Muscle layer of colon (tissue), 2 donors: ENCODE data around the gene BIRC5.
"Not testable (repeated sequence)": the region's sequence is repeated elsewhere in the genome, so short reads cannot be mapped to it uniquely, and the experiment has no call there.

Source experiments
- H3K27ac ChIP-seq: one replicate; pipeline ENCODE4 v1.7.0; 2013; ENCODE audit warnings: low read depth, mild to moderate bottlenecking, low read length, moderate library complexity
- H3K27me3 ChIP-seq, 2 donors: one replicate each; pipeline ENCODE4 v1.7.0; 2013; ENCODE audit warnings: low read length in 2 of 2, mild to moderate bottlenecking in 2 of 2; ENCODE audit not compliant: insufficient read depth in 2 of 2, control insufficient read depth in 1 of 2
- H3K36me3 ChIP-seq: one replicate; pipeline ENCODE4 v1.7.0; 2013; ENCODE audit warnings: mild to moderate bottlenecking, low read length; ENCODE audit not compliant: insufficient read depth
- H3K4me1 ChIP-seq: one replicate; pipeline ENCODE4 v1.7.0; 2013; ENCODE audit warnings: mild to moderate bottlenecking, low read length; ENCODE audit not compliant: insufficient read depth
- H3K4me3 ChIP-seq, 2 donors: one replicate each; pipeline ENCODE4 v1.7.0; 2013; ENCODE audit warnings: low read length in 2 of 2, low read depth in 1 of 2, mild to moderate bottlenecking in 1 of 2, moderate library complexity in 1 of 2
- H3K9ac ChIP-seq: one replicate; pipeline ENCODE4 v1.7.0; 2013; ENCODE audit warnings: low read length
- H3K9me3 ChIP-seq: one replicate; pipeline ENCODE4 v1.7.0; 2013; ENCODE audit warnings: mild to moderate bottlenecking, low read length
- donor health status: abdominal sarcoma.
- donor health status: Adenocarcinoma of cecum.

BIRC5 gene

DNA sequence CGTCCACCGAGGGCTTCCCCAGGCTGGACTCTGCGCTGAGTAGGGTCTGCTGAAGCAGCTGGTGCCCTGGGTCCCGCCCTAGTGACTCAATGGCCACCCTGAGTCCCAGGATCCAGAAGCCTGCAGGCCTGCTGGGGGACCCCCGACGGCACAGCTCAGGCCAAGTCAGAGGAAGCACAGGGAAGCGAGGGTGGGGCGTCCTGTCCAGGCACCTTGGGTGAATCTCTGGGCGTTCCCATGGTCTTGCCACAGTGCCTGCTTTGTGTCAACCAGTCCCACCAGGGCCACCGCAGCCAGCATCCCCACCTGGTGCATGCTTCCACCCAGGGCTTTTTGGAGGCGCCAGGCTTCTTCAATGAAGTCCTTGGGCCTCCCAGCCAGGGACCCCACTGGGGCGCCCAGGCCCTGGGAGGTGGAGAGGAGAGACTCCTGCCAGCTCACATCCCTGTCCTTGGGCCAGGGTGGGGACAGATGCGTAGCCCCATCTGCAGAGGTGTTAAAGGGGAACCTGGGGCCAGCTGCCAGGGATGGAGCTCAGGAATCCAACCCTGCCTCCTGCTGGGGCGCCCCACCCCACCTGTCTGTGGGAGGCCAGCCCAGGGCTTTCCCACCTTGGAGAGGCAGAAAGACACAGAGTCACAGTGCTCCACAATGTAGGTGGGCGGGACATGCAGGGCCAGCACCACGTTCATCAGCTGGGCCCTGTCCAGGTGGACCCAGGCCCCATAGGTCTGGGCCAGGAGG, 35.2 kb downstream of the BIRC5 start:
- Histone ChIP-seq H3K27ac (no peak overlapping the region), H3K4me1 (no peaks in the 10 kb centered on the region), H3K9ac (no peak overlapping the region)

DNA sequence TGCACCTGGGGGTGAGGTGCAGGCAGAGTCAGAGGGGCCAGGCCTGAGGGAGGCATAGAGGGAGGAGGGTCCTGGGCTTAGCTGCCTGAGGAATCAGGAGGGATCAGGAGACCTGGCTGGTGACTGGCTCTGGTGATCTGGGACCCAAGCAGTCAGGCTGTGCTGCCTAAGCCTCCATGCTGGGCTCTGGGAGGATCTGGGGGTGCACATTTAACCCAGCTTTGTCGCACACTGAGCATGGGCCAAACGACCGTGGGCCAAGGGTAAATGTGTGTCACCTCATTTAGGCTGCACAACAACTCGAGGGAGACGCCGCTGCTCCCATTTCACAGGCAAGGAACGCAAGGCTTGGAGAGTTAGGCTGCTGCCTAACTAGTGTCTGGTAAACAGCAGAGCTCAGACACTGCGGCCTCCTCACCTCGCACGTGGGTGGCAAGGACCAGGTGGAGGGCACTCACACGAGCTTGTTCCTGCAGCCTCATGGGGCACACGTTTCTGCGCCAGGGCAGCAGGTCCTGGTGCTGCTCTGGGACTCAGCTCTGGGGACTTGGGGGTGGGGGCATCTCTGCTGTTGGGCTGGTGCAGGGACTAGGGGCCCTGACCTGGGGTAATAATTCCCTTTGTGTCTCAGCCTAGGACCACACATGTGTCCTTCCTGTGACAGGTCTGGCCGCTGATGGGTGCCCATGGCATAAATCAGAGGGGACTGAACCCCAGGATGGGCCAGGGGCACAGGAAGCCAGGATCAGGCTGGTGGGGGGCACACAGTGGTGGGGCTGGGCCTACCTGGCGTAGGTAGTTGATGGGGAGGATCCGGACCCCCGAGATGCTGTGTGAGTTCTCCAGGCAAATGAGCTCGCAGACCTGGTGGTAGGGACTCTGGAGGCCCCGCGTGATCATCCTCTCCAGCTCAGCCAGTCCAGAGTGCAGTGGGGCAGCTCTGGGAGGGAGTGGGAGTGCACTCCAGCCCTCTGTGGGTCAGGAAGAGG, 36.1 kb downstream of the BIRC5 start:
- no peak overlapping the region for H3K27ac ChIP-seq
- H3K4me1 ChIP-seq = no peaks in the 10 kb centered on the region
- H3K9me3 ChIP-seq = no peaks in the 10 kb centered on the region
- no peak overlapping the region for H3K4me3 ChIP-seq
- no peak overlapping the region for H3K9ac ChIP-seq
- H3K36me3 ChIP-seq = no peaks in the 10 kb centered on the region
- H3K27me3 ChIP-seq = peaks cover 0 to 6% of the 10 kb centered on the region in 2 donors

More for the DNA sequence above, 35.2 kb downstream of the BIRC5 start:
- Histone ChIP-seq H3K4me3 (no peak overlapping the region), H3K27me3 (peaks cover 0 to 6% of the 10 kb centered on the region in 2 donors), H3K36me3 (no peaks in the 10 kb centered on the region), H3K9me3 (no peaks in the 10 kb centered on the region)

DNA sequence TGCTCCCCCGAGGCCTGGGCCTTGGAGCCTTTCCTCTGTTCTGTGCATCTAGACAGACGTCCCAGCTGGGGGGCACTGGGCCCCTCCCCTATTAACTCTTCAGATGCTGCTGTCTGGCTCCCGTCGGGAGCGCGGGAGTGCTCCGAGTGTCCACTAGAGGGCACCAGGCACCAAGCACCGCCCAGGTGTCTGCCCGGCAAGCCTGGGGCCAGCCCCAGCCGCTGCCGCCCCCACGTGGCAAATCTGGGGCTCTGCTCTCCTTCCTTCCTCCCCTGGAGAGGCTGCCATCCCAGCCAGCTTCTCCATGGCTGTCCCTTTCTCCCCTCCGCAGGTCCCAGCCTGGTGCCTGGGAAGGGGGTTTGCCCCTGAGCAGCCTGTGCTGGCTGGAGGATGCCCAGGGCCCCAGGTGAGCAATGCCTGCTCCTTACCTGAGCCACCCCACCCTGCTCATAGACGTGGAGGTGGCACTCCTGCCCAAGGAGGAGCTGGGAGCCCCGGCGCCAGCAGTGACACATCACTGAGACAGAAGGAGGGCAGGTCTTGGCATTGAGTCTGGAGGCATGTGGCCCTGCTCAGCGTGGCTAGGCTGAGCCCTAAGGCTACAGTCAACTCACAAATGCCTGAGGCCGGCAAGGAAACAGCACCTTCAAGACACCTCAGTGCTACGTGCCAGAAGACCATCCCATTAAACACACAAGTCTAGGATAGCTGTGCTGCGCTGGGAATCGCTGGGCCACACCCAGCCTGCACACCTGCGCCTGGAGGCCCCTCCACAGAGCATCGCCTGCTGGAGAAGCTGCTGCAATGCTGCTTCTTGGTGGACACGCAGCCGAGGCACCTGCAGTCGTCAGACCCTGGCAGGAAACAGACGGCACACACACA, 37.1 kb downstream of the BIRC5 start:
- H3K4me3 ChIP-seq = no peak overlapping the region
- H3K4me1 ChIP-seq = no peaks in the 10 kb centered on the region
- no peak overlapping the region for H3K27ac ChIP-seq

DNA sequence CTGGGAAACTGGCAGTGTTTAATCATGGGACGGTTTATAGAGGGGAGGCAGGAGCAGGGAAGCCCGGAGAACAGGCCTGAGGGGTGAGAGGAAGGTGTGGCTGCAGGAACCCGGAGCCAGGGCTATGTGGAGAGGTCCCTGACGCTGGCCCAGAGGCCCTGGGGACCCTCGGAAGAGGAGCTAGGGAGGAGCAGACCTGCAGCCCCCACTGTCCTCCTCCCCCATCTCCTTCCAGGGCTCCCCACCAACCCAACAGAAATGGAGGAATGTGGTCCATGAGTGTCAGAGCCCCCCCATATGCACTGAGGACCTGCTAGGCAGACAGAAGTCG, 37.7 kb downstream of the BIRC5 start:
- H3K9ac ChIP-seq = no peak overlapping the region
- peaks cover 0 to 6% of the 10 kb centered on the region in 2 donors for H3K27me3 ChIP-seq
- no peaks in the 10 kb centered on the region for H3K4me1 ChIP-seq
- H3K36me3 ChIP-seq = no peaks in the 10 kb centered on the region
- H3K27ac ChIP-seq = no peak overlapping the region
- H3K4me3 ChIP-seq = no peak overlapping the region
- no peaks in the 10 kb centered on the region for H3K9me3 ChIP-seq

More for the DNA sequence above, 37.1 kb downstream of the BIRC5 start:
- Histone ChIP-seq H3K9ac (no peak overlapping the region), H3K9me3 (no peaks in the 10 kb centered on the region), H3K36me3 (no peaks in the 10 kb centered on the region), H3K27me3 (peaks cover 0 to 6% of the 10 kb centered on the region in 2 donors)

DNA sequence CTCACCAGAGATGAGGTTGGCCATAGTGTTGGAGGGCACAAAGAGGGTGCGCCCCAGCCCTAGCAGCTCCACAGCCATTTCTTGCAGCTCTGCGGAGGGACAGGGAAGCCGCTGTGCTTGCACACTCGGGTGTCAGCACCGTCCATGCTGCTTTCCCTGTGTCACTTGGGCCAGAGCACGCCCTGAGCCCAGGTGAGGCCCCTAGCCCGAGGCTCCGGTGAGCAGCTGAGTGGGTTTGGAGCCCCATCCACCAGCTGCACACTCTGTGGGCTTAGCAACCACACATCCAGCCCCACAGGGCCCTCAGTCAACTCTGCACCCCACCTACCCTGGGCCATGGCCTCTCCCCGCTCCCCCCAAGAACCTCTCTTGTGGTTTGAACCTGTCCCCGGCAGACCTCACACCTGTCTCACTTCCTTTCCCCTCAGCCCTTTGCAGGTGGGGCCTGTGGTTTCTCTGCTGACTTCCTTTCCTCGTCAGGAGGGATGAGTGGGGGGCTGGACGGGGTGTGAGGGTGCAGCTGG, 38.1 kb downstream of the BIRC5 start:
- H3K4me3 ChIP-seq = no peak overlapping the region

DNA sequence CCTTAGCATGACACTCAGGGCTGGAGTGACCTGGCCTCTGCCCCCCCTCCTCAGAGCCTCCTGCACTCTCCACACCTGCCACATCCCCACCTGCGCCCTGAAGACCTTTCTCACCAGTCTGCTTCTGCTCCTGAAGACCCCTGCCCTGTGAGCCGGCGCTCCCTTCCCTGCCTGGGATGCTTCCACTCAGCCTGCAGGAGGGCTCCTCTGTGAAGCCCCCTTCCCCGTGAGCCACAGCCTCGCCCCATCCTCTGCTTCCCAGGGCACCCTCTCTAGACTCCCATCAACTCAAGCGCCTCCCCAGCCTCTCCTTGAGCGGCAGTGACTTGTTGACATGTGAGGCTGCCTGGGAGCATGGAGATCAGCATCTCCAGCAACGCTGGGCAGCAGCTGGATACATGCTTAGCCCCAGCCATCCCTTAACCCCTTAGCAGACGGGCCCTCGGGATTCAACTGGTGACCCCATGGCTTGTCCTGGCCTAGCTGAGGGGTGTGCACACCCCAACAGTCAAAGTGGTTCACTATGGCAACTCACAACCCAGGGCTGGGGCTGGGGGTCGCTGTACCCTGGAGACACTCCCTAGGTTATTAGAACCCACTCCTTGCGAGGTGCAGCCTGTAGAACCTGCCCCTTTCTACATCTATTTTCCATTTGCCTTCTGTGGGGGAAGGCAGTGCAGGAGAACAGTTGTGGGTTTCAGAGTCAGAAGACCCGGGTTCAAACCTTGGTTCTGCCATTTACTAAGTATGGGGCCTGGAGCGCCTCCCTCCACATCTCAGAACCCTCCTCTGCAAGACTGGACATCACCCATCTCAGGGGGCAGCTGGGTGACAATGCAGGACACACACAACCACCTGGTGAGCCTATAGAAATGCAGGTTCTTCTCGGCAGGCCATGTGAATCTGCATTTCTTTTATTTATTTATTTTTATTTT, 38.9 kb downstream of the BIRC5 start:
- Histone ChIP-seq H3K36me3 (no peaks in the 10 kb centered on the region), H3K9me3 (no peaks in the 10 kb centered on the region), H3K4me3 (no peak overlapping the region), H3K27ac (no peak overlapping the region), H3K4me1 (no peaks in the 10 kb centered on the region), H3K27me3 (peaks cover 0 to 6% of the 10 kb centered on the region in 2 donors), H3K9ac (no peak overlapping the region)

More for the DNA sequence above, 38.1 kb downstream of the BIRC5 start:
- H3K36me3 ChIP-seq = no peaks in the 10 kb centered on the region
- no peaks in the 10 kb centered on the region for H3K9me3 ChIP-seq
- no peaks in the 10 kb centered on the region for H3K4me1 ChIP-seq
- peaks cover 0 to 6% of the 10 kb centered on the region in 2 donors for H3K27me3 ChIP-seq
- H3K27ac ChIP-seq = no peak overlapping the region
- H3K9ac ChIP-seq = no peak overlapping the region

DNA sequence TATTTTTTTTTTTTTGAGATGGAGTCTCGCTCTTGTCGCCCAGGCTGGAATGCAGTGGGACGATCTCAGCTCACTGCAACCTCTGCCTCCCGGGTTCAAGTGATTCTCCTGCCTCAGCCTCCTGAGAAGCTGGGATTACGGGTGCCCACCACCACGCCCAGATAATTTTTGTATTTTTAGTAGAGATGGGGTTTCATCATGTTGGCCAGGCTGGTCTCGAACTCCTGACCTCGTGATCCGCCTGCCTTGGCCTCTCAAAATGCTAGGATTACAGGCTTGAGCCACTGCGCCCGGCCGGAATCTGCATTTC, 39.5 kb downstream of the BIRC5 start:
- not testable (repeated sequence) for H3K9me3 ChIP-seq, H3K36me3 ChIP-seq, H3K9ac ChIP-seq, H3K27me3 ChIP-seq, H3K27ac ChIP-seq, H3K4me1 ChIP-seq
- peak overlapping the region in 1 of 2 donors; percentile 76 for H3K4me3 ChIP-seq

DNA sequence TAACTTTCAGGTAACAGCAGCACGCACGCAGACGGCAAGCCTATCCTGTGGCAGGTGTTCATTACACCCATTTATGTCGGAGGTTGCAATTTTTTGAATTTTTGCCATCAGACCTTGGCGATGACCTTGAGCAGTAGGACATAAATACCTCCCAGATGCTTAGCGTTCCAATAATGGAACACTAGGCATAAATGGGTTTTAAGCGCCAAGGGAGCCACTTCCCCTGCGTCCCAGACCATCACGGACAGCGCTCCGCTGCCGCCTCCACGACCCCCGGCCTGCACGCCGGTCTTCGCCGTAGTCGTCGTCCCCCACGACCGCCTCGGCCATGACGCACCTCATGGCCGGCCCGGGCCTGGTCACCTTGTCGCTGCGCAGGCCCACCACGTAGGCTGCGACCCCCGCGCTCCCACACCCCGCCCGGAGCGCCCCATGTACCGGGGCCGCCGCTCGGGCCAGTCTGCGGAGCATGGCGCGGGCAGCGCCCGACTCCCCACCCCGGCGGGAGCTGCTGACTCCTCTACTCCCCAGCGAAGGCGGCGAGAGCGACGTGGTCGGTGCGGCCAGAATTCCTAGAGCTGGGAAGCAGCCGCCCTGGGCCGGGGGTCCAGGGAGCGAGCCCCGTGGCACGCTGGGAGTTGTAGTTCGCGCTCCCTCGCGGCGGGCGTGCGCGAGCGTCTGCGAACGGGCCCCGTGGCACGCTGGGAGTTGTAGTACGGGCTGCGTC, 40.1 kb downstream of the BIRC5 start:
- H3K27ac ChIP-seq = peak overlapping the region; percentile 95
- peak overlapping the region; percentile 76 to 94 for H3K4me3 ChIP-seq
- H3K9ac ChIP-seq = peak overlapping the region; percentile 53
- H3K9me3 ChIP-seq = no peaks in the 10 kb centered on the region
- no peaks in the 10 kb centered on the region for H3K4me1 ChIP-seq
- no peaks in the 10 kb centered on the region for H3K36me3 ChIP-seq
- H3K27me3 ChIP-seq = peaks cover 0 to 10% of the 10 kb centered on the region in 2 donors

DNA sequence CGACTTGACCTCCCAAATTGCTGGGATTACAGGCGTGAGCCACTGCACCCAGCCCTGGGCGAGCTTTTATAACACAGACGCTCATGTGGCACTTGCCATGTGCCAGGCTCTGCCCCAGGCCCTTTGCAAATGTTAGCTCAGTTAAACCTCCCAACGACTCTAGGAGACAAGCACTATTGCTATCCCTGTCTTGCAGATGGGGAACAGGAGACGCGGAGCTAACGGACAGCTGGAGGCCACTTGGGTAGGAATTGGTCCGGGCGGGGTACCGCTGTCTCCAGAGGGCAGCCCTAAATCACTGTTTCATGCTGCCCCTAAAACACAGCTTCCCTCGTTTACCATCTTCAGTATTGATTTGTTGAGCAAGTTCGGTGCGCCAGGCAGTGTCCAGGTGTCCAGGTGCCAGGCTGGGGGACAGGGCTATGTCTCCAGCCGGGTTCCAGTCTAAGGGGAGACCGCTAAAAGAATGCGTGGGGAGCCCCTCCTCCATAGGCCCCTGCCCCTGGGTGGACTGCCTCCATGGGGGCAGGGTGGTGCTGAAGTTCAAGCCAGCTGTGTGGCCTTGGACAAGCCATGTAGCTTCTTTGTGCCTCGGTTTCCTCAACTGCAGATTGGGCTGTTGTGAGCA, 41.1 kb downstream of the BIRC5 start:
- Histone ChIP-seq H3K4me3 (no peak overlapping the region), H3K9ac (no peak overlapping the region), H3K9me3 (no peaks in the 10 kb centered on the region), H3K27ac (no peak overlapping the region), H3K4me1 (no peaks in the 10 kb centered on the region), H3K36me3 (no peaks in the 10 kb centered on the region), H3K27me3 (peaks cover 0 to 8% of the 10 kb centered on the region in 2 donors)
